ENCODE data around the gene ATP2C2.
"Not testable (repeated sequence)": the region's sequence is repeated elsewhere in the genome, so short reads cannot be mapped to it uniquely, and the experiment has no call there.

GRCh38 chr16:84451010-84451676, 82.8 kb downstream of the ATP2C2 start:
- not testable (repeated sequence) for TF ChIP-seq CTCF, POLR2A (IDR thresholded peaks at IDR 0.05)

Data from right lobe of liver (tissue), 4 donors.